Measurements from ENCODE around the gene ANKRD63.

The ANKRD63 gene

GRCh38 chr15:40239693-40240618 is 42.9 kb downstream of the ANKRD63 start:
- DNase-seq = no peak

GRCh38 chr15:40239404-40239692 is 43.5 kb downstream of the ANKRD63 start:
- DNase-seq = no peak

GRCh38 chr15:40238532-40239403 is 44.1 kb downstream of the ANKRD63 start, which contains the start of gene PAK6:
TSS of gene PAK6 (plus strand) at chr15:40239063. CDS start at chr15:40264786, 25,723 bp downstream.
- DNase-seq = peak; percentile 72

GRCh38 chr15:40235201-40235885 is 47.5 kb downstream of the ANKRD63 start:
- DNase-seq = no peak

- no peak for DNase-seq
Measured at GRCh38 chr15:40234783-40235182, 48.1 kb downstream of the ANKRD63 start.

- DNase-seq = no peak
Measured at GRCh38 chr15:40233727-40234577, 48.9 kb downstream of the ANKRD63 start.

GRCh38 chr15:40232625-40233070 is 50.2 kb downstream of the ANKRD63 start:
- DNase-seq = no peak

Measured in activated CD4-positive, alpha-beta T cell treated with anti-CD3 and anti-CD28 coated beads for 48 hours (primary cell).